Adrenal gland (tissue), 5 donors: ENCODE results near the gene INMT.

Experiments used
- POLR2A ChIP-seq, 2 donors: fragments of 450-650 bp; IDR thresholded peaks; one replicate each; pipeline ENCODE4 v1.6.1; 2017; ENCODE audit warnings: antibody characterized with exemption in 2 of 2, mild to moderate bottlenecking in 2 of 2, moderate library complexity in 1 of 2
- TF ChIP-seq, protein P1 (sequence below), 6 experiments: fragments of 450-650 bp in 4 of 6; fragments of 200-600 bp in 2 of 6; sonication (generic) in 1 of 6; IDR thresholded peaks; 1 replicate in 5 of 6; 2 replicates in 1 of 6; pipeline versions ENCODE4 v1.5.1 to v1.8.0; 2016 to 2021; ENCODE audit warnings: antibody characterized with exemption in 6 of 6, mild to moderate bottlenecking in 2 of 6, moderate library complexity in 1 of 6
- donor health status: DM: no; HTN: no; CAD: no.

DNA sequence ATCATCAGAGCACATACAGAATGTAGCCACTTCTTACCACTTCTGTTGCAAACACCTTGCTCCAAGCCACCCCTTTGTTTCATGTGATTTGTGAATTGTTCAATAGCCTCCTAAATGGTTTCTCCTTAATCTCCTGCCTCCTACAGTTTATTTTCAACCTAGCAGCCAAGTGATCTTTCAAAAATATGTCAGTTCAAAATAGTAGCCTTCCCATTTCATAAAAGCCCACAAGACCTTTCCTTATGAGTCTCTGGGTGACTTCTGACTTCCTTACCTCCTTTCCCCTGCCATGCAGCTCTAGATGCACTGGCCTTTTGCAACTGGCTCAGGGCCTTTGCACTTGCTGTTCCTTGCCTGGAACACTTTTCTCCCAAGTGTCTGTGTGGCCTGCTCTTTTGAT lies 24.1 kb downstream of the INMT start:
- no peak for TF ChIP-seq POLR2A (IDR thresholded peaks at IDR 0.05)
- TF ChIP-seq, protein P1, sequence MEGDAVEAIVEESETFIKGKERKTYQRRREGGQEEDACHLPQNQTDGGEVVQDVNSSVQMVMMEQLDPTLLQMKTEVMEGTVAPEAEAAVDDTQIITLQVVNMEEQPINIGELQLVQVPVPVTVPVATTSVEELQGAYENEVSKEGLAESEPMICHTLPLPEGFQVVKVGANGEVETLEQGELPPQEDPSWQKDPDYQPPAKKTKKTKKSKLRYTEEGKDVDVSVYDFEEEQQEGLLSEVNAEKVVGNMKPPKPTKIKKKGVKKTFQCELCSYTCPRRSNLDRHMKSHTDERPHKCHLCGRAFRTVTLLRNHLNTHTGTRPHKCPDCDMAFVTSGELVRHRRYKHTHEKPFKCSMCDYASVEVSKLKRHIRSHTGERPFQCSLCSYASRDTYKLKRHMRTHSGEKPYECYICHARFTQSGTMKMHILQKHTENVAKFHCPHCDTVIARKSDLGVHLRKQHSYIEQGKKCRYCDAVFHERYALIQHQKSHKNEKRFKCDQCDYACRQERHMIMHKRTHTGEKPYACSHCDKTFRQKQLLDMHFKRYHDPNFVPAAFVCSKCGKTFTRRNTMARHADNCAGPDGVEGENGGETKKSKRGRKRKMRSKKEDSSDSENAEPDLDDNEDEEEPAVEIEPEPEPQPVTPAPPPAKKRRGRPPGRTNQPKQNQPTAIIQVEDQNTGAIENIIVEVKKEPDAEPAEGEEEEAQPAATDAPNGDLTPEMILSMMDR (IDR thresholded peaks at IDR 0.05): no peak
